IMR-90 (cell line): Measurements from ENCODE around the gene MTG1. TPM values are rescaled to one million over a fixed set of nuclear protein-coding genes. Genes with fewer than 3 reads are reported as not detected.

ENCODE experiments used
- ATAC-seq: fragments of 200-7000 bp; cut with Tn5 transposase; 2 replicates; pipeline ENCODE4 v1.9.1; 2020; ENCODE audit warnings: low read depth, mild to moderate bottlenecking, moderate library complexity
- BruUV-seq: library from RNA; stranded (reverse); fragments of 400-500 nt; replicated peaks from 2 replicates; lab custom pipeline; 2021; lab: Mats Ljungman, UMichigan
- CTCF ChIA-PET: fragments of 300-600 bp; formaldehyde crosslinking; extraction: SDS; loops from one replicate; lab custom pipeline; 2021; ENCODE audit warnings: antibody characterized with exemption; lab: Yijun Ruan, JAX
- POLR2A ChIA-PET: fragments of 300-600 bp; sonication (Branson Sonifier 250); formaldehyde crosslinking; loops from one replicate; lab custom pipeline; 2022; ENCODE audit warnings: antibody characterized with exemption; ENCODE audit not compliant: unreplicated experiment; lab: Charles Lee
- DNase-seq: peaks from one replicate; pipeline ENCODE4 v3.0.0; 2013
- H2AFZ ChIP-seq: replicated peaks from 2 replicates; pipeline ENCODE3; 2013; ENCODE audit warnings: low read length, mild to moderate bottlenecking; ENCODE audit not compliant: poor library complexity
- H2AK5ac ChIP-seq: 2 replicates; pipeline ENCODE4 v1.6.1; 2013; ENCODE audit warnings: low read depth, low read length, inconsistent platforms
- H2AK9ac ChIP-seq: replicated peaks from 2 replicates; pipeline ENCODE3; 2013; ENCODE audit warnings: mild to moderate bottlenecking, low read depth, low read length, moderate library complexity; ENCODE audit not compliant: poor library complexity
- H2BK120ac ChIP-seq: 2 replicates; pipeline ENCODE4 v1.6.1; 2013; ENCODE audit warnings: low read depth, low read length, inconsistent platforms
- H2BK15ac ChIP-seq: 3 replicates; pipeline ENCODE4 v1.6.1; 2013; ENCODE audit warnings: low read depth, low read length, inconsistent platforms
- H2BK20ac ChIP-seq: 2 replicates; pipeline ENCODE4 v1.6.1; 2013; ENCODE audit warnings: low read depth, mild to moderate bottlenecking, inconsistent platforms, low read length, moderate library complexity
- H2BK5ac ChIP-seq: 2 replicates; pipeline ENCODE4 v1.6.1; 2013; ENCODE audit warnings: mild to moderate bottlenecking, low read depth, low read length, inconsistent platforms; ENCODE audit not compliant: poor library complexity, severe bottlenecking
- H3K14ac ChIP-seq: replicated peaks from 2 replicates; pipeline ENCODE4 v1.6.1; 2013; ENCODE audit warnings: low read depth, low read length, inconsistent platforms
- H3K18ac ChIP-seq: 2 replicates; pipeline ENCODE4 v1.6.1; 2013; ENCODE audit warnings: low read depth, low read length, control low read depth
- H3K23ac ChIP-seq: 2 replicates; pipeline ENCODE4 v1.6.1; 2013; ENCODE audit warnings: low read depth, low read length, inconsistent platforms
- H3K27ac ChIP-seq: 2 replicates; pipeline ENCODE4 v1.5.1; 2013; ENCODE audit warnings: mild to moderate bottlenecking, control low read depth, low read length; ENCODE audit not compliant: insufficient read depth
- H3K27me3 ChIP-seq: 2 replicates; pipeline ENCODE4 v1.6.1; 2013; ENCODE audit warnings: low read length; ENCODE audit not compliant: control insufficient read depth, insufficient read depth
- H3K36me3 ChIP-seq: 2 replicates; pipeline ENCODE4 v1.6.1; 2013; ENCODE audit warnings: low read length, mixed read lengths; ENCODE audit not compliant: control insufficient read depth, insufficient read depth
- H3K4ac ChIP-seq: 2 replicates; pipeline ENCODE4 v1.6.1; 2013; ENCODE audit warnings: low read depth, low read length, inconsistent platforms
- H3K4me1 ChIP-seq: 2 replicates; pipeline ENCODE4 v1.6.1; 2013; ENCODE audit warnings: low read length, mixed read lengths; ENCODE audit not compliant: control insufficient read depth, insufficient read depth
- H3K4me2 ChIP-seq: 2 replicates; pipeline ENCODE4 v1.6.1; 2013; ENCODE audit warnings: low read depth, mild to moderate bottlenecking, control low read depth, low read length, moderate library complexity
- H3K4me3 ChIP-seq: 2 replicates; pipeline ENCODE4 v1.5.1; 2013; ENCODE audit warnings: low read depth, mild to moderate bottlenecking, control low read depth, low read length, moderate library complexity; ENCODE audit not compliant: insufficient read depth
- H3K56ac ChIP-seq: 2 replicates; pipeline ENCODE4 v1.6.1; 2013; ENCODE audit warnings: low read length, inconsistent platforms; ENCODE audit not compliant: insufficient read depth; ENCODE audit errors: extremely low read depth
- H3K79me1 ChIP-seq, 2 experiments: 2 replicates each; pipeline ENCODE4 v1.6.1; 2013; ENCODE audit warnings: low read length in 2 of 2, inconsistent platforms in 1 of 2, low read depth in 1 of 2
- H3K9ac ChIP-seq: 2 replicates; pipeline ENCODE4 v1.6.1; 2013; ENCODE audit warnings: low read depth, low read length, control low read depth
- H3K9me1 ChIP-seq: 2 replicates; pipeline ENCODE4 v1.6.1; 2013; ENCODE audit warnings: low read length, inconsistent platforms; ENCODE audit not compliant: insufficient read depth
- H3K9me3 ChIP-seq: 2 replicates; pipeline ENCODE4 v1.6.1; 2013; ENCODE audit warnings: low read length; ENCODE audit not compliant: control insufficient read depth, insufficient read depth
- H4K20me1 ChIP-seq: 2 replicates; pipeline ENCODE4 v1.6.1; 2013; ENCODE audit warnings: low read length, inconsistent platforms; ENCODE audit not compliant: insufficient read depth
- H4K5ac ChIP-seq: 2 replicates; pipeline ENCODE4 v1.6.1; 2013; ENCODE audit warnings: mild to moderate bottlenecking, low read depth, low read length, control low read depth
- H4K8ac ChIP-seq, 2 experiments: 2 replicates each; pipeline ENCODE4 v1.6.1; 2013; ENCODE audit warnings: low read depth in 2 of 2, low read length in 2 of 2, control low read depth in 1 of 2, inconsistent platforms in 1 of 2
- H4K91ac ChIP-seq: 2 replicates; pipeline ENCODE4 v1.6.1; 2013; ENCODE audit warnings: low read depth, low read length, inconsistent platforms; ENCODE audit not compliant: insufficient read depth
- BHLHE40 ChIP-seq: fragments of 150-350 bp; IDR thresholded peaks from 2 replicates; pipeline ENCODE4 v1.6.1; 2016; ENCODE audit warnings: mild to moderate bottlenecking, low read depth, low read length
- CEBPB ChIP-seq: IDR thresholded peaks from 2 replicates; pipeline ENCODE4 v1.6.1; 2012; ENCODE audit warnings: low read depth, low read length, improper control_type of control experiment
- CHD1 ChIP-seq: IDR thresholded peaks from 2 replicates; pipeline ENCODE4 v1.6.1; 2012; ENCODE audit warnings: low read depth, low read length, improper control_type of control experiment
- FOS ChIP-seq: fragments of 150-350 bp; IDR thresholded peaks from 2 replicates; pipeline ENCODE4 v1.6.1; 2016; ENCODE audit warnings: low read depth, low read length
- MAFK ChIP-seq: IDR thresholded peaks from 2 replicates; pipeline ENCODE4 v1.6.1; 2012; ENCODE audit warnings: low read depth, low read length, improper control_type of control experiment
- MAZ ChIP-seq: IDR thresholded peaks from 2 replicates; pipeline ENCODE4 v1.6.1; 2012; ENCODE audit warnings: low read depth, mild to moderate bottlenecking, low read length, improper control_type of control experiment, moderate library complexity, borderline replicate concordance
- MXI1 ChIP-seq: IDR thresholded peaks from 2 replicates; pipeline ENCODE4 v1.6.1; 2012; ENCODE audit warnings: low read depth, mild to moderate bottlenecking, low read length, moderate library complexity, borderline replicate concordance
- NFE2L2 ChIP-seq: fragments of 150-350 bp; IDR thresholded peaks from 2 replicates; pipeline ENCODE4 v1.6.1; 2016; ENCODE audit warnings: low read depth, mild to moderate bottlenecking, low read length
- POLR2A ChIP-seq: IDR thresholded peaks from 2 replicates; pipeline ENCODE4 v1.6.1; 2012; ENCODE audit warnings: mild to moderate bottlenecking, low read depth, low read length
- RAD21 ChIP-seq: IDR thresholded peaks from 2 replicates; pipeline ENCODE4 v1.6.1; 2012; ENCODE audit warnings: low read length, improper control_type of control experiment
- RCOR1 ChIP-seq: IDR thresholded peaks from 2 replicates; pipeline ENCODE4 v1.6.1; 2012; ENCODE audit warnings: mild to moderate bottlenecking, low read length, improper control_type of control experiment; ENCODE audit not compliant: insufficient replicate concordance
- RFX5 ChIP-seq: IDR thresholded peaks from 2 replicates; pipeline ENCODE4 v1.8.0; 2012; ENCODE audit warnings: low read depth, mild to moderate bottlenecking, low read length, moderate library complexity
- SMC3 ChIP-seq: fragments of 150-350 bp; IDR thresholded peaks from 2 replicates; pipeline ENCODE4 v1.6.1; 2016; ENCODE audit warnings: low read depth, mild to moderate bottlenecking, antibody characterized with exemption, low read length, moderate library complexity
- WGBS, 2 experiments: methylation state at CpG; one replicate each; pipeline versions ENCODE4 v1.1.5 to v1.1.7; 2013; ENCODE audit warnings: missing lambda C conversion rate in 2 of 2; ENCODE audit not compliant: insufficient read length in 1 of 2; ENCODE audit errors: extremely low coverage in 2 of 2; 5-methylcytosine and 5-hydroxymethylcytosine counted together
- dilution Hi-C: fragments of 300-500 bp; cut with HindIII; formaldehyde crosslinking; loops from one replicate; pipeline ENCODE4 v1.14.3; 2018; ENCODE audit warnings: low sequenced_read_pairs; ENCODE audit not compliant: unreplicated experiment
- in situ Hi-C: fragments of 300-500 bp; cut with MboI; formaldehyde crosslinking; loops from 3 replicates; pipeline ENCODE4 v1.14.3; 2019; ENCODE audit warnings: low sequenced_read_pairs, inconsistent platforms, mixed read lengths
- intact Hi-C: fragments of 100-400 bp; cut with micrococcal nuclease; formaldehyde crosslinking; loops from 2 replicates; pipeline ENCODE4 v1.10.0; 2022
- polyA plus RNA-seq, 3 experiments: library from polyadenylated mRNA; depleted of rRNA; stranded (reverse); fragments of >200 nt; gene quantifications; 2 replicates each; pipeline ENCODE4 v1.2.3, GENCODE V29; 2012; ENCODE audit warnings: low replicate concordance in 1 of 3
- total RNA-seq: library from RNA; depleted of rRNA; stranded (reverse); fragments of >200 nt; gene quantifications from 2 replicates; pipeline ENCODE4 v1.2.3, GENCODE V29; 2012
- TF ChIP-seq, protein P1 (sequence below): fragments of 150-350 bp; IDR thresholded peaks from 2 replicates; pipeline ENCODE4 v1.6.1; 2016; ENCODE audit warnings: low read depth, mild to moderate bottlenecking, low read length, moderate library complexity, borderline replicate concordance
- TF ChIP-seq, protein P2 (sequence below): fragments of 150-350 bp; IDR thresholded peaks from 2 replicates; pipeline ENCODE4 v1.6.1; 2017; ENCODE audit warnings: mild to moderate bottlenecking, antibody characterized with exemption, low read length, low read depth
- TF ChIP-seq, protein P3 (sequence below): conservative IDR thresholded peaks from 2 replicates; pipeline ENCODE4 v1.5.1; 2012; ENCODE audit warnings: mild to moderate bottlenecking, low read depth, low read length, improper control_type of control experiment

MTG1 gene
- total and polyA plus RNA-seq, 2 of the 4 experiments (the other 2 are of a cell fraction): 38.5 to 64.8 TPM

DNA sequence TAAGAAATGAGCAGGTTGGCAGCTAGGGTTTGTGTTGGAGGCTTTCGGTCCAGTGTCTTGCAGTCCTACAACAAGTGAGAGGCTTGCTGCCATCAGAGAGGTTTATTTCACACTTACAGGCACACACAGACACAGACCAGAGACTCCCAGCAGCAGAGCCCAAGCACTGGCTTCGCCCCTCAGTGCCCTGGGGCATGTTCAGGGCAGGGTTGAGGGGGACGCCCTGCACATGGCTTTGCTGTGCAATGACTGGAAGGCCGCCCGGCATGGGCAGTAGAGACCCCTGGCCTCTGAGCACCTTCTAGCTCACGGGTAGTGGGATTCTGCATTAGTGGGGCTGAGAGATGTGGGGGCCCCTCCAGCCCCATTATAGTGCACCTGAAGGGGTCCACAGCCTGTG is 26.6 kb downstream of the MTG1 start:
- 0 out of 4 replicates have a peak, but pooled peaks cover 1 to 4% of the 10 kb centered on the region in 2 experiments for H3K79me1 ChIP-seq
- DNase-seq: no peak
- no CpG with 5 or more reads among the region's 6 CpGs for WGBS, 2 experiments

More for the DNA sequence above, 26.6 kb downstream of the MTG1 start:
- Histone ChIP-seq H4K8ac (no peak overlapping the region), H2BK15ac (no peak overlapping the region), H3K9me3 (no peaks in the 10 kb centered on the region), H3K4me2 (no peak overlapping the region), H3K9ac (no peak overlapping the region), H2BK5ac (no peak overlapping the region), H4K91ac (no peak overlapping the region), H3K4me3 (no peak overlapping the region), H2BK120ac (no peak overlapping the region), H2AK9ac (no peak overlapping the region), H2AFZ (no peak overlapping the region), H3K36me3 (peaks cover 28% of the 10 kb centered on the region), H2AK5ac (no peak overlapping the region), H3K23ac (no peak overlapping the region), H3K27ac (no peak overlapping the region), H2BK20ac (no peak overlapping the region), H3K4ac (no peak overlapping the region), H3K4me1 (no peaks in the 10 kb centered on the region; the same call in 1 of the 2 replicates), H3K27me3 (peaks cover 3% of the 10 kb centered on the region; the same call in 1 of the 2 replicates), H3K14ac (no peak overlapping the region), H4K5ac (no peak overlapping the region), H4K20me1 (no peaks in the 10 kb centered on the region; the same call in none of the 2 replicates), H3K9me1 (no peaks in the 10 kb centered on the region), H3K56ac (no peak overlapping the region), H3K18ac (no peak overlapping the region)
- in situ Hi-C loops: no loop called here
- intact Hi-C loops: no loop called here
- no peak for ATAC-seq
- TF ChIP-seq, protein P1, sequence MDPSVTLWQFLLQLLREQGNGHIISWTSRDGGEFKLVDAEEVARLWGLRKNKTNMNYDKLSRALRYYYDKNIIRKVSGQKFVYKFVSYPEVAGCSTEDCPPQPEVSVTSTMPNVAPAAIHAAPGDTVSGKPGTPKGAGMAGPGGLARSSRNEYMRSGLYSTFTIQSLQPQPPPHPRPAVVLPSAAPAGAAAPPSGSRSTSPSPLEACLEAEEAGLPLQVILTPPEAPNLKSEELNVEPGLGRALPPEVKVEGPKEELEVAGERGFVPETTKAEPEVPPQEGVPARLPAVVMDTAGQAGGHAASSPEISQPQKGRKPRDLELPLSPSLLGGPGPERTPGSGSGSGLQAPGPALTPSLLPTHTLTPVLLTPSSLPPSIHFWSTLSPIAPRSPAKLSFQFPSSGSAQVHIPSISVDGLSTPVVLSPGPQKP: no peak
- no peak for TF ChIP-seq MAFK
- no peak for TF ChIP-seq RFX5
- no peak for TF ChIP-seq POLR2A
- no peak for TF ChIP-seq CEBPB
- no peak for TF ChIP-seq MAZ
- TF ChIP-seq NFE2L2: no peak
- TF ChIP-seq RCOR1: no peak
- no peak for TF ChIP-seq CHD1
- TF ChIP-seq BHLHE40: no peak
- TF ChIP-seq SMC3: no peak
- TF ChIP-seq, protein P2, sequence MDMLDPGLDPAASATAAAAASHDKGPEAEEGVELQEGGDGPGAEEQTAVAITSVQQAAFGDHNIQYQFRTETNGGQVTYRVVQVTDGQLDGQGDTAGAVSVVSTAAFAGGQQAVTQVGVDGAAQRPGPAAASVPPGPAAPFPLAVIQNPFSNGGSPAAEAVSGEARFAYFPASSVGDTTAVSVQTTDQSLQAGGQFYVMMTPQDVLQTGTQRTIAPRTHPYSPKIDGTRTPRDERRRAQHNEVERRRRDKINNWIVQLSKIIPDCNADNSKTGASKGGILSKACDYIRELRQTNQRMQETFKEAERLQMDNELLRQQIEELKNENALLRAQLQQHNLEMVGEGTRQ: no peak
- TF ChIP-seq MXI1: no peak
- TF ChIP-seq, protein P3, sequence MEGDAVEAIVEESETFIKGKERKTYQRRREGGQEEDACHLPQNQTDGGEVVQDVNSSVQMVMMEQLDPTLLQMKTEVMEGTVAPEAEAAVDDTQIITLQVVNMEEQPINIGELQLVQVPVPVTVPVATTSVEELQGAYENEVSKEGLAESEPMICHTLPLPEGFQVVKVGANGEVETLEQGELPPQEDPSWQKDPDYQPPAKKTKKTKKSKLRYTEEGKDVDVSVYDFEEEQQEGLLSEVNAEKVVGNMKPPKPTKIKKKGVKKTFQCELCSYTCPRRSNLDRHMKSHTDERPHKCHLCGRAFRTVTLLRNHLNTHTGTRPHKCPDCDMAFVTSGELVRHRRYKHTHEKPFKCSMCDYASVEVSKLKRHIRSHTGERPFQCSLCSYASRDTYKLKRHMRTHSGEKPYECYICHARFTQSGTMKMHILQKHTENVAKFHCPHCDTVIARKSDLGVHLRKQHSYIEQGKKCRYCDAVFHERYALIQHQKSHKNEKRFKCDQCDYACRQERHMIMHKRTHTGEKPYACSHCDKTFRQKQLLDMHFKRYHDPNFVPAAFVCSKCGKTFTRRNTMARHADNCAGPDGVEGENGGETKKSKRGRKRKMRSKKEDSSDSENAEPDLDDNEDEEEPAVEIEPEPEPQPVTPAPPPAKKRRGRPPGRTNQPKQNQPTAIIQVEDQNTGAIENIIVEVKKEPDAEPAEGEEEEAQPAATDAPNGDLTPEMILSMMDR: no peak
- no peak for TF ChIP-seq RAD21
- TF ChIP-seq FOS: no peak
- CTCF ChIA-PET: no interaction called here
- dilution Hi-C loops: no loop called here
- BruUV-seq: no TSS peak
- POLR2A ChIA-PET: no interaction called here
